Neural crest cell (in vitro differentiated cells): ENCODE data around the gene RICTOR. TPM values are rescaled to one million over a fixed set of nuclear protein-coding genes. Genes with fewer than 3 reads are reported as not detected.
A peak's percentile ranks its signal among the peaks of the same experiment; 100 is the strongest.

ENCODE experiments used
- DNase-seq: peaks from one replicate; pipeline ENCODE4 v3.0.0; 2021; ENCODE audit warnings: low read depth, mixed read lengths, low spot score
- H3K27ac Mint-ChIP-seq: one replicate; pipeline ENCODE4 v1.8.0; 2021; ENCODE audit warnings: mild to moderate bottlenecking, mixed read lengths; ENCODE audit not compliant: unreplicated experiment
- H3K27me3 Mint-ChIP-seq: 2 replicates; pipeline ENCODE4 v1.8.0; 2021; ENCODE audit warnings: low read depth, mild to moderate bottlenecking, mixed read lengths
- H3K36me3 Mint-ChIP-seq: 2 replicates; pipeline ENCODE4 v1.8.0; 2021; ENCODE audit warnings: low read depth, mild to moderate bottlenecking, mixed read lengths
- H3K4me1 Mint-ChIP-seq: 2 replicates; pipeline ENCODE4 v1.8.0; 2021; ENCODE audit warnings: mixed read lengths
- H3K4me3 Mint-ChIP-seq: one replicate; pipeline ENCODE4 v1.8.0; 2021; ENCODE audit warnings: mild to moderate bottlenecking, mixed read lengths
- H3K9me3 Mint-ChIP-seq: 2 replicates; pipeline ENCODE4 v1.8.0; 2021; ENCODE audit warnings: mixed read lengths
- CTCF ChIP-seq: fragments of 200-600 bp; sonication (generic); conservative IDR thresholded peaks from 2 replicates; pipeline ENCODE4 v1.5.0; 2021; ENCODE audit warnings: antibody characterized with exemption, mild to moderate bottlenecking
- total RNA-seq: library from RNA; stranded (reverse); gene quantifications from 2 replicates; pipeline ENCODE4 v1.2.1, GENCODE V29; 2021

Gene RICTOR
- total RNA-seq, 1 donor from 2014 or later: 22.2 TPM

GRCh38 chr5:39106322-39106721 lies 32.1 kb upstream of the RICTOR start:
- TF ChIP-seq CTCF: peak; percentile 52
- H3K4me1 Mint-ChIP-seq: peaks cover 16% of the 10 kb centered on the region
- H3K9me3 Mint-ChIP-seq: peaks cover 3% of the 10 kb centered on the region
- no peak for DNase-seq
- no peaks in the 10 kb centered on the region for H3K36me3 Mint-ChIP-seq
- no peak overlapping the region for H3K27ac Mint-ChIP-seq
- no peaks in the 10 kb centered on the region for H3K27me3 Mint-ChIP-seq
- no peak overlapping the region for H3K4me3 Mint-ChIP-seq

- Mint-ChIP-seq H3K4me3 (no peak overlapping the region), H3K9me3 (peaks cover 3% of the 10 kb centered on the region), H3K27ac (no peak overlapping the region), H3K27me3 (no peaks in the 10 kb centered on the region), H3K36me3 (no peaks in the 10 kb centered on the region), H3K4me1 (peaks cover 11% of the 10 kb centered on the region)
- TF ChIP-seq CTCF: no peak
- no peak for DNase-seq
Observed at GRCh38 chr5:39104221-39104620, 30.0 kb upstream of the RICTOR start.

GRCh38 chr5:39102684-39103155 lies 28.5 kb upstream of the RICTOR start:
- TF ChIP-seq CTCF: no peak
- no peaks in the 10 kb centered on the region for H3K36me3 Mint-ChIP-seq
- no peaks in the 10 kb centered on the region for H3K27me3 Mint-ChIP-seq
- H3K4me1 Mint-ChIP-seq: peaks cover 4% of the 10 kb centered on the region
- H3K4me3 Mint-ChIP-seq: no peak overlapping the region
- no peak for DNase-seq
- peaks cover 3% of the 10 kb centered on the region for H3K9me3 Mint-ChIP-seq
- no peak overlapping the region for H3K27ac Mint-ChIP-seq

GRCh38 chr5:39100851-39101396 lies 26.7 kb upstream of the RICTOR start:
- H3K27me3 Mint-ChIP-seq: no peaks in the 10 kb centered on the region
- no peak overlapping the region for H3K4me3 Mint-ChIP-seq
- no peak for TF ChIP-seq CTCF
- peaks cover 4% of the 10 kb centered on the region for H3K4me1 Mint-ChIP-seq
- H3K36me3 Mint-ChIP-seq: no peaks in the 10 kb centered on the region
- DNase-seq: no peak
- no peak overlapping the region for H3K27ac Mint-ChIP-seq
- peaks cover 3% of the 10 kb centered on the region for H3K9me3 Mint-ChIP-seq

- Mint-ChIP-seq H3K4me3 (no peak overlapping the region), H3K9me3 (peaks cover 3% of the 10 kb centered on the region), H3K4me1 (peaks cover 4% of the 10 kb centered on the region), H3K27ac (no peak overlapping the region), H3K36me3 (no peaks in the 10 kb centered on the region), H3K27me3 (no peaks in the 10 kb centered on the region)
- TF ChIP-seq CTCF: no peak
- DNase-seq: no peak
Observed at GRCh38 chr5:39100301-39100850, 26.2 kb upstream of the RICTOR start.
